Kidney epithelial cell (primary cell): ENCODE measurements around the gene APLP1. TPM values are rescaled to one million over a fixed set of nuclear protein-coding genes. Genes with fewer than 3 reads are reported as not detected.

ENCODE experiments used
- DNase-seq: peaks from one replicate; pipeline ENCODE4 v3.0.0-alpha.2; 2010; ENCODE audit warnings: low read depth
- H3K27me3 ChIP-seq: 2 replicates; pipeline ENCODE4 v1.6.0; 2011; ENCODE audit warnings: low read length; ENCODE audit not compliant: control insufficient read depth, insufficient read depth
- H3K36me3 ChIP-seq: 2 replicates; pipeline ENCODE4 v1.5.1; 2011; ENCODE audit warnings: low read length; ENCODE audit not compliant: control insufficient read depth, insufficient read depth
- H3K4me3 ChIP-seq: 2 replicates; pipeline ENCODE4 v1.5.1; 2011; ENCODE audit warnings: low read depth, mild to moderate bottlenecking, control low read depth, low read length
- CTCF ChIP-seq: IDR thresholded peaks from 2 replicates; pipeline ENCODE4 v1.5.1; 2011; ENCODE audit warnings: mild to moderate bottlenecking, moderate library complexity, low read length, control low read depth, inconsistent platforms; ENCODE audit not compliant: insufficient read depth, poor library complexity, severe bottlenecking
- total RNA-seq: library from RNA; depleted of rRNA; stranded (reverse); fragments of >200 nt; gene quantifications from 2 replicates; pipeline ENCODE4 v1.2.3, GENCODE V29; 2015

APLP1 gene
- total RNA-seq, 1 donor from 2014 or later = 9.3 TPM

GRCh38 chr19:35859414-35859813 is 9.0 kb upstream of the APLP1 start:
- no peak for TF ChIP-seq CTCF
- Histone ChIP-seq H3K36me3 (no peaks in the 10 kb centered on the region), H3K4me3 (no peak overlapping the region), H3K27me3 (peaks cover 75% of the 10 kb centered on the region)
- DNase-seq = no peak

- no peak for TF ChIP-seq CTCF
- no peaks in the 10 kb centered on the region for H3K36me3 ChIP-seq
- peaks cover 67% of the 10 kb centered on the region for H3K27me3 ChIP-seq
- no peak overlapping the region for H3K4me3 ChIP-seq
- DNase-seq = no peak
These were observed 7.9 kb upstream of the APLP1 start for GRCh38 chr19:35860436-35860817.

- no peak overlapping the region for H3K4me3 ChIP-seq
- H3K27me3 ChIP-seq = peaks cover 62% of the 10 kb centered on the region
- no peaks in the 10 kb centered on the region for H3K36me3 ChIP-seq
- no peak for DNase-seq
- no peak for TF ChIP-seq CTCF
These were observed 7.3 kb upstream of the APLP1 start for GRCh38 chr19:35860818-35861639.

GRCh38 chr19:35861640-35862160 is 6.7 kb upstream of the APLP1 start:
- TF ChIP-seq CTCF = no peak
- no peak for DNase-seq
- H3K27me3 ChIP-seq = peaks cover 56% of the 10 kb centered on the region
- no peaks in the 10 kb centered on the region for H3K36me3 ChIP-seq
- no peak overlapping the region for H3K4me3 ChIP-seq

GRCh38 chr19:35862528-35862927 is 5.8 kb upstream of the APLP1 start:
- peaks cover 48% of the 10 kb centered on the region for H3K27me3 ChIP-seq

More at GRCh38 chr19:35862528-35862927, 5.8 kb upstream of the APLP1 start:
- no peak for TF ChIP-seq CTCF
- no peaks in the 10 kb centered on the region for H3K36me3 ChIP-seq
- H3K4me3 ChIP-seq = no peak overlapping the region
- DNase-seq = no peak
